ENCODE results near the gene STK10. TPM values are rescaled to one million over a fixed set of nuclear protein-coding genes. Genes with fewer than 3 reads are reported as not detected.

STK10 gene
- total RNA-seq, 1 donor from 2014 or later, result 105 TPM

- Mint-ChIP-seq H3K9me3 (no peaks in the 10 kb centered on the region), H3K4me1 (ENCODE audit: low read depth) (no peaks in the 10 kb centered on the region), H3K27me3 (ENCODE audit: low read depth) (no peaks in the 10 kb centered on the region), H3K27ac (no peak overlapping the region), H3K4me3 (ENCODE audit: low read depth) (no peak overlapping the region), H3K36me3 (ENCODE audit: low read depth) (peaks cover 77% of the 10 kb centered on the region)
- DNase-seq (ENCODE audit: low spot score), result no peak
- intact Hi-C loops (cut with micrococcal nuclease), result no loop called here
Measured at GRCh38 chr5:172055996-172056395, 132.0 kb downstream of the STK10 start.

- Mint-ChIP-seq H3K27ac (no peak overlapping the region), H3K36me3 (ENCODE audit: low read depth) (peaks cover 77% of the 10 kb centered on the region), H3K4me3 (ENCODE audit: low read depth) (no peak overlapping the region), H3K9me3 (no peaks in the 10 kb centered on the region), H3K4me1 (ENCODE audit: low read depth) (no peaks in the 10 kb centered on the region), H3K27me3 (ENCODE audit: low read depth) (no peaks in the 10 kb centered on the region)
- DNase-seq (ENCODE audit: low spot score), result no peak
- intact Hi-C loops (cut with micrococcal nuclease), result no loop called here
Measured at GRCh38 chr5:172055421-172055820, 132.6 kb downstream of the STK10 start.

GRCh38 chr5:172054611-172055153, 133.3 kb downstream of the STK10 start:
- DNase-seq (ENCODE audit: low spot score), result no peak
- Mint-ChIP-seq H3K27ac (no peak overlapping the region), H3K27me3 (ENCODE audit: low read depth) (no peaks in the 10 kb centered on the region), H3K4me3 (ENCODE audit: low read depth) (no peak overlapping the region), H3K4me1 (ENCODE audit: low read depth) (no peaks in the 10 kb centered on the region), H3K9me3 (no peaks in the 10 kb centered on the region), H3K36me3 (ENCODE audit: low read depth) (peaks cover 76% of the 10 kb centered on the region)
- intact Hi-C loops (cut with micrococcal nuclease), result no loop called here

GRCh38 chr5:172052450-172053236, 135.4 kb downstream of the STK10 start:
- DNase-seq (ENCODE audit: low spot score), result no peak
- no peak overlapping the region for H3K27ac Mint-ChIP-seq
- H3K4me1 Mint-ChIP-seq (ENCODE audit: low read depth), result no peaks in the 10 kb centered on the region
- no peaks in the 10 kb centered on the region for H3K27me3 Mint-ChIP-seq (ENCODE audit: low read depth)
- intact Hi-C loops (cut with micrococcal nuclease), result no loop called here
- no peak overlapping the region for H3K4me3 Mint-ChIP-seq (ENCODE audit: low read depth)
- peaks cover 80% of the 10 kb centered on the region for H3K36me3 Mint-ChIP-seq (ENCODE audit: low read depth)
- no peaks in the 10 kb centered on the region for H3K9me3 Mint-ChIP-seq

GRCh38 chr5:172051643-172052339, 136.2 kb downstream of the STK10 start:
- intact Hi-C loops (cut with micrococcal nuclease), result no loop called here
- Mint-ChIP-seq H3K36me3 (ENCODE audit: low read depth) (peaks cover 77% of the 10 kb centered on the region), H3K27ac (peak overlapping the region; percentile 0), H3K27me3 (ENCODE audit: low read depth) (no peaks in the 10 kb centered on the region), H3K4me1 (ENCODE audit: low read depth) (no peaks in the 10 kb centered on the region), H3K9me3 (no peaks in the 10 kb centered on the region), H3K4me3 (ENCODE audit: low read depth) (no peak overlapping the region)
- no peak for DNase-seq (ENCODE audit: low spot score)

- intact Hi-C loops (cut with micrococcal nuclease), result no loop called here
- Mint-ChIP-seq H3K4me3 (ENCODE audit: low read depth) (no peak overlapping the region), H3K27ac (no peak overlapping the region), H3K9me3 (no peaks in the 10 kb centered on the region), H3K27me3 (ENCODE audit: low read depth) (no peaks in the 10 kb centered on the region), H3K4me1 (ENCODE audit: low read depth) (no peaks in the 10 kb centered on the region), H3K36me3 (ENCODE audit: low read depth) (peaks cover 66% of the 10 kb centered on the region)
- DNase-seq (ENCODE audit: low spot score), result no peak
Measured at GRCh38 chr5:172050080-172050479, 137.9 kb downstream of the STK10 start.

- no peaks in the 10 kb centered on the region for H3K4me1 Mint-ChIP-seq (ENCODE audit: low read depth)
- H3K36me3 Mint-ChIP-seq (ENCODE audit: low read depth), result peaks cover 67% of the 10 kb centered on the region
- H3K27me3 Mint-ChIP-seq (ENCODE audit: low read depth), result no peaks in the 10 kb centered on the region
- no peak overlapping the region for H3K27ac Mint-ChIP-seq
- no peak overlapping the region for H3K4me3 Mint-ChIP-seq (ENCODE audit: low read depth)
- no peaks in the 10 kb centered on the region for H3K9me3 Mint-ChIP-seq
- intact Hi-C loops (cut with micrococcal nuclease), result loop anchor here (10.0 kb wide), 1 partner anchor 635 kb away; the partner anchor contains the start of gene FGF18
- no peak for DNase-seq (ENCODE audit: low spot score)
Measured at GRCh38 chr5:172049226-172049796, 138.7 kb downstream of the STK10 start.

GRCh38 chr5:172048539-172049101, 139.4 kb downstream of the STK10 start:
- Mint-ChIP-seq H3K36me3 (ENCODE audit: low read depth) (peaks cover 70% of the 10 kb centered on the region), H3K27ac (peak overlapping the region; percentile 40), H3K4me1 (ENCODE audit: low read depth) (no peaks in the 10 kb centered on the region), H3K4me3 (ENCODE audit: low read depth) (no peak overlapping the region), H3K27me3 (ENCODE audit: low read depth) (no peaks in the 10 kb centered on the region), H3K9me3 (no peaks in the 10 kb centered on the region)
- intact Hi-C loops (cut with micrococcal nuclease), result loop anchor here (10.0 kb wide), 1 partner anchor 634 kb away; the partner anchor contains the start of gene FGF18
- no peak for DNase-seq (ENCODE audit: low spot score)

- no peak overlapping the region for H3K4me3 Mint-ChIP-seq (ENCODE audit: low read depth)
- no peaks in the 10 kb centered on the region for H3K27me3 Mint-ChIP-seq (ENCODE audit: low read depth)
- intact Hi-C loops (cut with micrococcal nuclease), result loop anchor here (10.0 kb wide), 1 partner anchor 633 kb away; the partner anchor contains the start of gene FGF18
- DNase-seq (ENCODE audit: low spot score), result no peak
- no peaks in the 10 kb centered on the region for H3K9me3 Mint-ChIP-seq
- no peak overlapping the region for H3K27ac Mint-ChIP-seq
- no peaks in the 10 kb centered on the region for H3K4me1 Mint-ChIP-seq (ENCODE audit: low read depth)
- H3K36me3 Mint-ChIP-seq (ENCODE audit: low read depth), result peaks cover 69% of the 10 kb centered on the region
Measured at GRCh38 chr5:172048170-172048422, 139.9 kb downstream of the STK10 start.

- Mint-ChIP-seq H3K4me3 (ENCODE audit: low read depth) (no peak overlapping the region), H3K4me1 (ENCODE audit: low read depth) (no peaks in the 10 kb centered on the region), H3K36me3 (ENCODE audit: low read depth) (peaks cover 63% of the 10 kb centered on the region), H3K27me3 (ENCODE audit: low read depth) (no peaks in the 10 kb centered on the region), H3K9me3 (no peaks in the 10 kb centered on the region), H3K27ac (no peak overlapping the region)
- intact Hi-C loops (cut with micrococcal nuclease), result loop anchor here (10.0 kb wide), 1 partner anchor 632 kb away; the partner anchor contains the start of gene FGF18
- DNase-seq (ENCODE audit: low spot score), result no peak
Measured at GRCh38 chr5:172046593-172046992, 141.4 kb downstream of the STK10 start.

- intact Hi-C loops (cut with micrococcal nuclease), result loop anchor here (10.0 kb wide), 1 partner anchor 630 kb away; the partner anchor contains the start of gene FGF18
- H3K9me3 Mint-ChIP-seq, result no peaks in the 10 kb centered on the region
- H3K27me3 Mint-ChIP-seq (ENCODE audit: low read depth), result no peaks in the 10 kb centered on the region
- H3K4me1 Mint-ChIP-seq (ENCODE audit: low read depth), result no peaks in the 10 kb centered on the region
- peak overlapping the region; percentile 64 for H3K27ac Mint-ChIP-seq
- H3K36me3 Mint-ChIP-seq (ENCODE audit: low read depth), result peaks cover 51% of the 10 kb centered on the region
- no peak for DNase-seq (ENCODE audit: low spot score)
- no peak overlapping the region for H3K4me3 Mint-ChIP-seq (ENCODE audit: low read depth)
Measured at GRCh38 chr5:172045315-172045632, 142.8 kb downstream of the STK10 start.

- Mint-ChIP-seq H3K9me3 (no peaks in the 10 kb centered on the region), H3K4me3 (ENCODE audit: low read depth) (no peak overlapping the region), H3K27ac (peak overlapping the region; percentile 64), H3K27me3 (ENCODE audit: low read depth) (no peaks in the 10 kb centered on the region), H3K4me1 (ENCODE audit: low read depth) (no peaks in the 10 kb centered on the region), H3K36me3 (ENCODE audit: low read depth) (peaks cover 46% of the 10 kb centered on the region)
- DNase-seq (ENCODE audit: low spot score), result no peak
- intact Hi-C loops (cut with micrococcal nuclease), result loop anchor here (5.0 to 10.0 kb wide), 2 partner anchors 37 to 630 kb away; partner anchors contain the start of genes FBXW11 and FGF18
Measured at GRCh38 chr5:172044631-172045314, 143.3 kb downstream of the STK10 start.
